Neural cell (in vitro differentiated cells): Measurements from ENCODE around the gene ROR1. TPM values are rescaled to one million over a fixed set of nuclear protein-coding genes. Genes with fewer than 3 reads are reported as not detected.

ENCODE experiments used
- H2AFZ ChIP-seq: fragments of 200-600, 300-800 bp; sonication (generic), shearing (Covaris generic); 2 replicates; pipeline ENCODE4 v1.6.0; 2014; ENCODE audit warnings: low read depth, mild to moderate bottlenecking, antibody characterized with exemption, low read length, moderate library complexity
- H3F3A ChIP-seq: fragments of 200-600 bp; shearing (Covaris generic); 2 replicates; pipeline ENCODE4 v1.6.1; 2016; ENCODE audit warnings: mild to moderate bottlenecking, moderate library complexity, mixed read lengths, antibody characterized with exemption, low read length; ENCODE audit not compliant: insufficient read depth, poor library complexity, severe bottlenecking
- H3K27ac ChIP-seq: fragments of 200-600, 300-800 bp; sonication (generic), shearing (Covaris generic); 2 replicates; pipeline ENCODE4 v1.5.1; 2014; ENCODE audit warnings: mild to moderate bottlenecking, low read length, moderate library complexity
- H3K27me3 ChIP-seq: fragments of 300-800, 200-600 bp; sonication (generic), shearing (Covaris generic); 2 replicates; pipeline ENCODE4 v1.6.0; 2014; ENCODE audit warnings: mild to moderate bottlenecking, low read depth, low read length, moderate library complexity; ENCODE audit not compliant: insufficient read depth
- H3K36me3 ChIP-seq: fragments of 300-800, 200-600 bp; sonication (generic), shearing (Covaris generic); 2 replicates; pipeline ENCODE4 v1.5.1; 2014; ENCODE audit warnings: mild to moderate bottlenecking, antibody characterized with exemption, low read length, moderate library complexity; ENCODE audit not compliant: insufficient read depth
- H3K4me2 ChIP-seq: fragments of 300-800, 200-600 bp; sonication (generic), shearing (Covaris generic); 2 replicates; pipeline ENCODE4 v1.6.0; 2014; ENCODE audit warnings: mild to moderate bottlenecking, low read length
- H3K4me3 ChIP-seq: fragments of 300-800, 200-600 bp; sonication (generic), shearing (Covaris generic); 2 replicates; pipeline ENCODE4 v1.5.1; 2014; ENCODE audit warnings: mild to moderate bottlenecking, low read length, moderate library complexity
- H3K79me2 ChIP-seq: fragments of 200-600 bp; shearing (Covaris generic); replicated peaks from 2 replicates; pipeline ENCODE4 v1.6.0; 2014; ENCODE audit warnings: mild to moderate bottlenecking, low read length, moderate library complexity; ENCODE audit not compliant: insufficient read depth
- H3K9ac ChIP-seq: fragments of 300-800, 200-600 bp; sonication (generic), shearing (Covaris generic); 2 replicates; pipeline ENCODE4 v1.6.1; 2016; ENCODE audit warnings: mild to moderate bottlenecking, low read length, mixed read lengths
- H3K9me2 ChIP-seq: fragments of 200-600 bp; shearing (Covaris generic); 2 replicates; pipeline ENCODE4 v1.6.1; 2016; ENCODE audit warnings: mild to moderate bottlenecking, low read length, mixed read lengths; ENCODE audit not compliant: insufficient read depth
- H3K9me3 ChIP-seq: fragments of 200-600, 300-800 bp; sonication (generic), shearing (Covaris generic); 2 replicates; pipeline ENCODE4 v1.6.1; 2016; ENCODE audit warnings: mild to moderate bottlenecking, mixed run types, low read length, moderate library complexity, mixed read lengths
- H4K20me1 ChIP-seq: fragments of 200-600 bp; shearing (Covaris generic); 2 replicates; pipeline ENCODE4 v1.6.1; 2016; ENCODE audit warnings: mild to moderate bottlenecking, mixed run types; ENCODE audit not compliant: insufficient read depth
- EP300 ChIP-seq: fragments of 450-650 bp; conservative IDR thresholded peaks from 2 replicates; pipeline ENCODE4 v1.6.1; 2014; ENCODE audit warnings: antibody characterized with exemption, mild to moderate bottlenecking, moderate library complexity; ENCODE audit not compliant: poor library complexity, severe bottlenecking
- EZH2 ChIP-seq: fragments of 200-600, 300-800 bp; shearing (Covaris generic), sonication (generic); IDR thresholded peaks from 2 replicates; pipeline ENCODE4 v1.6.1; 2014; ENCODE audit warnings: antibody characterized with exemption, low read length, borderline replicate concordance, mild to moderate bottlenecking; ENCODE audit not compliant: insufficient read depth, poor library complexity, severe bottlenecking
- MXI1 ChIP-seq: fragments of 450-650 bp; conservative IDR thresholded peaks from 2 replicates; pipeline ENCODE4 v1.6.1; 2014; ENCODE audit warnings: antibody characterized with exemption, mild to moderate bottlenecking; ENCODE audit not compliant: poor library complexity, severe bottlenecking
- POLR2AphosphoS5 ChIP-seq: IDR thresholded peaks from 2 replicates; pipeline ENCODE4 v1.6.1; 2012
- RAD21 ChIP-seq: fragments of 450-650 bp; conservative IDR thresholded peaks from 2 replicates; pipeline ENCODE4 v1.6.1; 2014; ENCODE audit warnings: antibody characterized with exemption, mild to moderate bottlenecking, moderate library complexity
- SMC3 ChIP-seq: fragments of 450-650 bp; conservative IDR thresholded peaks from 2 replicates; pipeline ENCODE4 v1.6.1; 2014; ENCODE audit warnings: antibody characterized with exemption, mild to moderate bottlenecking, moderate library complexity; ENCODE audit not compliant: poor library complexity
- TAF1 ChIP-seq: IDR thresholded peaks from 2 replicates; pipeline ENCODE4 v1.6.1; 2012; ENCODE audit warnings: low read depth
- polyA plus RNA-seq: library from polyadenylated mRNA; depleted of rRNA; stranded (reverse); fragments of >200 nt; gene quantifications from 2 replicates; pipeline ENCODE4 v1.2.3, GENCODE V29; 2014
- TF ChIP-seq, protein P1 (sequence below): fragments of 450-650 bp; IDR thresholded peaks from 2 replicates; pipeline ENCODE4 v1.5.1; 2014; ENCODE audit warnings: antibody characterized with exemption, mild to moderate bottlenecking, moderate library complexity; ENCODE audit not compliant: poor library complexity, severe bottlenecking
- TF ChIP-seq, protein P2 (sequence below): IDR thresholded peaks from 2 replicates; pipeline ENCODE4 v1.6.1; 2012; ENCODE audit warnings: borderline replicate concordance

Gene ROR1
- polyA plus RNA-seq, 1 donor from 2014 or later: 0.27 TPM

GRCh38 chr1:63772876-63773275, 941 bp upstream of the ROR1 start:
- Histone ChIP-seq H3K9me2 (no peaks in the 10 kb centered on the region), H3K9ac (no peak overlapping the region), H3K79me2 (no peaks in the 10 kb centered on the region), H3K9me3 (no peaks in the 10 kb centered on the region), H3K27me3 (peaks cover 34% of the 10 kb centered on the region), H3K4me2 (no peak overlapping the region), H3K36me3 (no peaks in the 10 kb centered on the region), H3K4me3 (no peak overlapping the region), H4K20me1 (no peaks in the 10 kb centered on the region), H3F3A (no peaks in the 10 kb centered on the region), H2AFZ (no peak overlapping the region), H3K27ac (no peak overlapping the region)
- TF ChIP-seq, protein P1, sequence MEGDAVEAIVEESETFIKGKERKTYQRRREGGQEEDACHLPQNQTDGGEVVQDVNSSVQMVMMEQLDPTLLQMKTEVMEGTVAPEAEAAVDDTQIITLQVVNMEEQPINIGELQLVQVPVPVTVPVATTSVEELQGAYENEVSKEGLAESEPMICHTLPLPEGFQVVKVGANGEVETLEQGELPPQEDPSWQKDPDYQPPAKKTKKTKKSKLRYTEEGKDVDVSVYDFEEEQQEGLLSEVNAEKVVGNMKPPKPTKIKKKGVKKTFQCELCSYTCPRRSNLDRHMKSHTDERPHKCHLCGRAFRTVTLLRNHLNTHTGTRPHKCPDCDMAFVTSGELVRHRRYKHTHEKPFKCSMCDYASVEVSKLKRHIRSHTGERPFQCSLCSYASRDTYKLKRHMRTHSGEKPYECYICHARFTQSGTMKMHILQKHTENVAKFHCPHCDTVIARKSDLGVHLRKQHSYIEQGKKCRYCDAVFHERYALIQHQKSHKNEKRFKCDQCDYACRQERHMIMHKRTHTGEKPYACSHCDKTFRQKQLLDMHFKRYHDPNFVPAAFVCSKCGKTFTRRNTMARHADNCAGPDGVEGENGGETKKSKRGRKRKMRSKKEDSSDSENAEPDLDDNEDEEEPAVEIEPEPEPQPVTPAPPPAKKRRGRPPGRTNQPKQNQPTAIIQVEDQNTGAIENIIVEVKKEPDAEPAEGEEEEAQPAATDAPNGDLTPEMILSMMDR: no peak
- TF ChIP-seq, protein P2, sequence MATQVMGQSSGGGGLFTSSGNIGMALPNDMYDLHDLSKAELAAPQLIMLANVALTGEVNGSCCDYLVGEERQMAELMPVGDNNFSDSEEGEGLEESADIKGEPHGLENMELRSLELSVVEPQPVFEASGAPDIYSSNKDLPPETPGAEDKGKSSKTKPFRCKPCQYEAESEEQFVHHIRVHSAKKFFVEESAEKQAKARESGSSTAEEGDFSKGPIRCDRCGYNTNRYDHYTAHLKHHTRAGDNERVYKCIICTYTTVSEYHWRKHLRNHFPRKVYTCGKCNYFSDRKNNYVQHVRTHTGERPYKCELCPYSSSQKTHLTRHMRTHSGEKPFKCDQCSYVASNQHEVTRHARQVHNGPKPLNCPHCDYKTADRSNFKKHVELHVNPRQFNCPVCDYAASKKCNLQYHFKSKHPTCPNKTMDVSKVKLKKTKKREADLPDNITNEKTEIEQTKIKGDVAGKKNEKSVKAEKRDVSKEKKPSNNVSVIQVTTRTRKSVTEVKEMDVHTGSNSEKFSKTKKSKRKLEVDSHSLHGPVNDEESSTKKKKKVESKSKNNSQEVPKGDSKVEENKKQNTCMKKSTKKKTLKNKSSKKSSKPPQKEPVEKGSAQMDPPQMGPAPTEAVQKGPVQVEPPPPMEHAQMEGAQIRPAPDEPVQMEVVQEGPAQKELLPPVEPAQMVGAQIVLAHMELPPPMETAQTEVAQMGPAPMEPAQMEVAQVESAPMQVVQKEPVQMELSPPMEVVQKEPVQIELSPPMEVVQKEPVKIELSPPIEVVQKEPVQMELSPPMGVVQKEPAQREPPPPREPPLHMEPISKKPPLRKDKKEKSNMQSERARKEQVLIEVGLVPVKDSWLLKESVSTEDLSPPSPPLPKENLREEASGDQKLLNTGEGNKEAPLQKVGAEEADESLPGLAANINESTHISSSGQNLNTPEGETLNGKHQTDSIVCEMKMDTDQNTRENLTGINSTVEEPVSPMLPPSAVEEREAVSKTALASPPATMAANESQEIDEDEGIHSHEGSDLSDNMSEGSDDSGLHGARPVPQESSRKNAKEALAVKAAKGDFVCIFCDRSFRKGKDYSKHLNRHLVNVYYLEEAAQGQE: no peak
- TF ChIP-seq RAD21: no peak
- TF ChIP-seq EP300: no peak
- no peak for TF ChIP-seq TAF1
- no peak for TF ChIP-seq MXI1

GRCh38 chr1:63773496-63773814, 362 bp upstream of the ROR1 start:
- Histone ChIP-seq H3K27ac (no peak overlapping the region), H3K4me3 (peak overlapping the region; percentile 84), H3K9me2 (no peaks in the 10 kb centered on the region), H3K79me2 (no peaks in the 10 kb centered on the region), H3K4me2 (peak overlapping the region; percentile 53), H4K20me1 (no peaks in the 10 kb centered on the region), H3F3A (no peaks in the 10 kb centered on the region), H2AFZ (no peak overlapping the region), H3K9me3 (no peaks in the 10 kb centered on the region), H3K9ac (no peak overlapping the region), H3K36me3 (no peaks in the 10 kb centered on the region), H3K27me3 (peaks cover 34% of the 10 kb centered on the region)
- no peak for TF ChIP-seq TAF1
- TF ChIP-seq RAD21: no peak
- TF ChIP-seq MXI1: no peak
- TF ChIP-seq, protein P2: no peak
- TF ChIP-seq, protein P1: no peak
- no peak for TF ChIP-seq POLR2AphosphoS5
- TF ChIP-seq EP300: no peak
- no peak for TF ChIP-seq SMC3
- no peak for TF ChIP-seq EZH2
